GM18861 (cell line): ENCODE results near the gene UBC.
"Not testable (repeated sequence)": the region's sequence is repeated elsewhere in the genome, so short reads cannot be mapped to it uniquely, and the experiment has no call there.

Experiments used
- ATAC-seq: cut with Tn5 transposase; IDR thresholded peaks from one replicate; pipeline ENCODE4 v1.9.1; 2021; ENCODE audit not compliant: unreplicated experiment

Gene UBC

DNA sequence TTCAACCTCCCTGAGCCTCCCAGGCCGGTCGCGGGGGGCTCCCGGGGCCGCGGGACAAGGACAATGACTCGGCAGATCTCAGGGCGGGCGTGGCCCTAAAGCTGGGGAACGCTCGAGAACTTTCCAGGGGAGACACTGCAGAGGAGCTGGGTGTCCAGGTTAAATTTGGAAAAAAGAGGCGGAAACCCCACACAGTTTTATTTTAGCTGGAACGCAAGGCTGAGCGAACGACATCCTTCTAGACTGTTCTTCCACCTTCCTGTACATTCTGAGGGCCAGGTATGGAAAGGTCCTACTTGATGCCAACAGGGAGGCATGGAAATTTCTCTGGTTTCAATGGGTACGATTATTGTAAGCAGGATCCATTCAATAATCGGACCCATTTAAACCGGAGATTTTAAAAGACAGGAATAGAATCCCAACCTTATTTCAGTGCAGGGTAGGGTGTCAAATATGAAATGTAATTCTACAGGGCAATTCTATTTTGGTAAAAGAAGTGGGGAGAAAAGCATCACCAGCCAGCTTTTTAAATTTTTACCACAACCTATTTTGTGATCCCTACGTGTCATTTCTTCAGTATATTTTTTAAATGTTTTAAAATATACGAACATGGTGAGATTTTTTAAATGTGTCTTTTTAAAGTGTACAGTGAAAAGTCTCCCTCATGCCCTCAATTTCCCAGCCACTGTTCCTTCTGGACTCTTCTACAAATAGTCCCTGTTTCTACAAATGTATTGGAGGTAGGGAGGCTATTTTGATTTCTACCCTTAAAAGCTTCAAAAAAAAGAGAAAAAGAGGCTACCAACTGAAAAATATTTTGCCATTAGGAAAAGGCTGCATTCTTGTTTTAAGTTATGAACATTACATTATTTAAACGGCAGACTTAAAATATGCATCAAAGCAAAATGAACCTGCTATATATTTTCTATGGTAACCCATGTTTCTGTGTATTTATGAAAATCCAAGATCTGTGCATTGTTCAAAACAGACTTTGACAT lies 1.1 kb upstream of the UBC start:
- ATAC-seq, result peak; percentile 1

DNA sequence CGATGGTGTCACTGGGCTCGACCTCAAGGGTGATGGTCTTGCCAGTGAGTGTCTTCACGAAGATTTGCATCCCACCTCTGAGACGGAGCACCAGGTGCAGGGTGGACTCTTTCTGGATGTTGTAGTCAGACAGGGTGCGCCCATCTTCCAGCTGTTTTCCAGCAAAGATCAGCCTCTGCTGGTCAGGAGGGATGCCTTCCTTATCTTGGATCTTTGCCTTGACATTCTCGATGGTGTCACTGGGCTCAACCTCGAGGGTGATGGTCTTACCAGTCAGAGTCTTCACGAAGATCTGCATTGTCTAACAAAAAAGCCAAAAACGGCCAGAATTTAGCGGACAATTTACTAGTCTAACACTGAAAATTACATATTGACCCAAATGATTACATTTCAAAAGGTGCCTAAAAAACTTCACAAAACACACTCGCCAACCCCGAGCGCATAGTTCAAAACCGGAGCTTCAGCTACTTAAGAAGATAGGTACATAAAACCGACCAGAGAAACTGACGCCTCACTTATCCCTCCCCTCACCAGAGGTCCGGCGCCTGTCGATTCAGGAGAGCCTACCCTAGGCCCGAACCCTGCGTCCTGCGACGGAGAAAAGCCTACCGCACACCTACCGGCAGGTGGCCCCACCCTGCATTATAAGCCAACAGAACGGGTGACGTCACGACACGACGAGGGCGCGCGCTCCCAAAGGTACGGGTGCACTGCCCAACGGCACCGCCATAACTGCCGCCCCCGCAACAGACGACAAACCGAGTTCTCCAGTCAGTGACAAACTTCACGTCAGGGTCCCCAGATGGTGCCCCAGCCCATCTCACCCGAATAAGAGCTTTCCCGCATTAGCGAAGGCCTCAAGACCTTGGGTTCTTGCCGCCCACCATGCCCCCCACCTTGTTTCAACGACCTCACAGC lies 717 bp downstream of the UBC start:
- ATAC-seq, result no peak

DNA sequence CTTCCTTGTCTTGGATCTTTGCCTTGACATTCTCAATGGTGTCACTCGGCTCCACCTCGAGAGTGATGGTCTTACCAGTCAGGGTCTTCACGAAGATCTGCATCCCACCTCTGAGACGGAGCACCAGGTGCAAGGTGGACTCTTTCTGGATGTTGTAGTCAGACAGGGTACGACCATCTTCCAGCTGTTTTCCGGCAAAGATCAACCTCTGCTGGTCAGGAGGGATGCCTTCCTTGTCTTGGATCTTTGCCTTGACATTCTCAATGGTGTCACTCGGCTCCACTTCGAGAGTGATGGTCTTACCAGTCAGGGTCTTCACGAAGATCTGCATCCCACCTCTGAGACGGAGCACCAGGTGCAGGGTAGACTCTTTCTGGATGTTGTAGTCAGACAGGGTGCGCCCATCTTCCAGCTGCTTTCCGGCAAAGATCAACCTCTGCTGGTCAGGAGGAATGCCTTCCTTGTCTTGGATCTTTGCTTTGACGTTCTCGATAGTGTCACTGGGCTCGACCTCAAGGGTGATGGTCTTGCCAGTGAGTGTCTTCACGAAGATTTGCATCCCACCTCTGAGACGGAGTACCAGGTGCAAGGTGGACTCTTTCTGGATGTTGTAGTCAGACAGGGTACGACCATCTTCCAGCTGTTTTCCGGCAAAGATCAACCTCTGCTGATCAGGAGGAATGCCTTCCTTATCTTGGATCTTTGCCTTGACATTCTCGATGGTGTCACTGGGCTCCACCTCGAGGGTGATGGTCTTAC lies 1.7 kb downstream of the UBC start:
- ATAC-seq, result not testable (repeated sequence)

DNA sequence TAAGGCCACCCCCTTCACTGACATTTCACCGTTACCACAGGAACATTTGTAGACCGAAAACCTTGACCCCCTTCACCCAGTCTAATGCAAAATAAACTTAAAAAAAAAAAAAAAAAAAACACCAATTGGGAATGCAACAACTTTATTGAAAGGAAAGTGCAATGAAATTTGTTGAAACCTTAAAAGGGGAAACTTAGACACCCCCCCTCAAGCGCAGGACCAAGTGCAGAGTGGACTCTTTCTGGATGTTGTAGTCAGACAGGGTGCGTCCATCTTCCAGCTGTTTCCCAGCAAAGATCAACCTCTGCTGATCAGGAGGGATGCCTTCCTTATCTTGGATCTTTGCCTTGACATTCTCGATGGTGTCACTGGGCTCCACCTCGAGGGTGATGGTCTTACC lies 2.9 kb downstream of the UBC start:
- ATAC-seq, result not testable (repeated sequence)

DNA sequence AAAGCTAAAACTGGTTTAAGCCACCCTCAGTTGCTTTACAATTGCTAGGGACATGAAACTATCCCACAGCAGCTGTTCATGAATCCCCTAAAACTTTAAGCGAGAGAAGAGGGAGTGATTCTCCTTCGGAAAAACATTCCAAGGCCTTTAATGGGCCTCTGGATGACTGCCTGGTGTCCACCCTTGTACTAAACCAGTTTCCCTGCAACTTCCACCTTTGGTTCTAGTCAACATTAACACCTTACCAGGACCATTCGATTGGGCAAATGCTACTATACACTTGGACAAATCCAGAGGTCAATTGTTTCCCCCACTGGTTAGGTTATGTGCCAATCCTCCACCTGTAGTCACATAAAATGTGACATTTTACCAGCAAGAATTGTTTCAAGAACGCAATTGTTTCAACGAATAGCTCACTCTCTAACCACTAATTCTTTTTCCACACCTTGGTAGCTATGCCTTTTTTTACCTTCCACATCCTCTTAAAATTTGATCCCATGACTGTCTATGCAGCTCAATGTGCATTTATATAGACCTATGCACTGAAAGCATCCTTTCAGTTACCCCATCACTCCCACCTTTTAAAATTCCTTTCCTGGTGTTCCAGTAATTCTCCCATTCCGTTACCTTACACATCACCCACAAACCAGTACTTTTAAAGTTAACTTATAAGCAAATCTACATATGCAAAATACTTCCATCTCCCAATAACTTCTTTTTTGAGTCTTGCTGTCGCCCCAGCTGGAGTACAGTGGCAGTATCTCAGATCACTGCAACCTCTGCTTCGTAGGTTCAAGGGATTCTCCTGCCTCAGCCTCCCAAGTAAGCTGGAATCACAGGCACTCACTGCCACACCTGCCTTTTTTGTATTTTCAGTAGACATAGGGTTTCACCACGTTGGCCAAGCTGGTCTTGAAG lies 3.6 kb downstream of the UBC start:
- ATAC-seq, result no peak

DNA sequence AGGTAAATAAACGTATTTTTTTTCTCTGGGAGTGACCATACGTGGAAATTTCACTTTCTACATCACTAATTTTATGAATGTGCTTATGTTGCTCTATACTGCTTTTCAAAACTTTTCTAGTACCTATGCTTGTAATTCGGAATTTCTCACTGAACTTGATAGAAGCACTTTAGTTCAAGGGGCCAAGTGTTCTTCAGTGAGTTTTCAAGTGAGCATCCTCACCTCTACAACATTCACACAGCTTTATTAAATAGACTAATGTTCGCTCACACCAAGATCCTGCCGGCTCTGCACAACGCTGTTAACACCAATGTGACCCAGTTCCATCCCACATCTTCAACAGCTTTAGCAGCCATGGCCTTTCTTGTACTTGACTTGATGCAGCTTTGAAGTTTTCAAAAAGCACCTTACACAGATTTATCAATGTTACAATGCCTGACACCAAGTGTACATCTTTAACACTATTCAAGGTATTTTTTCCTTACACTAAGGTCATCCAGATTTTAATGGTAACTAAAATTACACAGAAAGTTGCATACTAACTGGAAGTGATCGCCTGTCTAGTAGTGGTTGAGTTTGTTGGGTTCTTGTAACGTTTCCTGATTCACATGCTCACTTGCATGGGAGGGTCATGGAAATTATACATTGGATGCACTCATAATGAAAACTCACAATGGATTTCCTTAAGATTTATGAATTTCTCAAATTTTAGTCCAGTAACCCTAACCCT lies 4.5 kb downstream of the UBC start:
- ATAC-seq, result no peak

DNA sequence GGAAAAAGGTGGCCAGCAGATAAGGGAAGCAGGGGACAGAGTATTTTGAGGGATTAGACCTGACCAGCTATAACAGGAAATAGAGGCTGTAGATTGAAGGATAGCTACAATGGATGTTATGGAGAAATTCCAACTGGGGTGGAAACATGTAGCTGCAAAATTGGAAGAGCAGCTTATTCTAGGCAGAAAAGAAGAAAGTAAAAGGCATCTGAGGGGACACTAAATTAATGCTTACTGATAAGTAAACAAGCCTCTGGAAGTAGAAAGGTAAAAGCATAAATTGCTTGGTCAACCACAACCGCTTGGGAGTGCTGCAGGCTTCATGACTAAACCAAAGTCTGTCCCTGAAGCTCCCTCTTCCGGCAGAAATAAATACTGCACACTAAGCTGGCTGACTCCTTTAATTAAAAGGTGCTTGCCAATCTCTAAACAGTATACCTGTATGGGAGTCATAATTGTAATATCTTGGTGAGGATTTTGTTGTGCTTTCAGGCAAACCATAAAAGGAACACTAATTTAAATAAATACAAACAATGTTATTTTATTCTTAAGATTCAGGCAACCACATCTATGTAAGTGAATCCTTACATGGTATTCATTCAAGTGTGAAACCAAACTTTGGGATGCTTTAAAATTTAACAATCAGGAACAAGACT lies 7.7 kb downstream of the UBC start:
- ATAC-seq, result peak; percentile 46

DNA sequence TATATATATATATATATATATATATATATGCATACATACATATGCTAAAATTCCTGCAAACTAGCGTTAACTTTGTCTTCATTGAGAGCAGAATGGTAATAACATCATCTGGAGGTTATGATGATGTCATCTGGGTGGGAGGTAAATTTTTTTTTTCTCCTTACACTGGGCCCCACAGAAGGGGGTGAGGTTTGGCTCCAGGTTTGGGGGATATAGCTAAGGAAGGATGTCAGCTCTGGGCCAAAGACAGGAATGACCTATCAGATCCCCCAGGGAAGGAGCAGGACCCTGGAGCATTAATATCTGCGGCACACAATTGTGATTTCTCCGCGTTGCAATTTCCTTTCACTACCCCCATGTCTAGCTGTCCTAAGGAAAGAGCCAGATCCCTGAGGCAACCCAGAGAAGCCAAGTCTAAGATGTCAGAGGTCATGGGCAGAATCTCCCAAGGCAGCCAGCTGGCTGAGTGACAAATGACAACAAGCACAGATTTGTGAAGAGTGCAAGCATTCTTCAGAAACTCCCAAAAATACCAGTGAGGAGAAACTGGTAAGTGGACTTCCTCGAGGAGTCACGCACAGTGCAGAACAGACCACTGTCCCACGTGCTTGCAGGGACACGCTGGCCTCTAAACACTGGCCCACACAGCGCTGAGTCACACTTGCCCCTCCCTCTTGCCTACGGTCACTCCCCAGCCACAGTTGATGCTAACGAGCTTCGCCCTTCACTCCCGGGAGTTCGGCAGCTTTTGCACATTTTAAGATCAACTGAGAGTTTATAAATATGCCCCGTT lies 9.9 kb downstream of the UBC start:
- ATAC-seq, result no peak

DNA sequence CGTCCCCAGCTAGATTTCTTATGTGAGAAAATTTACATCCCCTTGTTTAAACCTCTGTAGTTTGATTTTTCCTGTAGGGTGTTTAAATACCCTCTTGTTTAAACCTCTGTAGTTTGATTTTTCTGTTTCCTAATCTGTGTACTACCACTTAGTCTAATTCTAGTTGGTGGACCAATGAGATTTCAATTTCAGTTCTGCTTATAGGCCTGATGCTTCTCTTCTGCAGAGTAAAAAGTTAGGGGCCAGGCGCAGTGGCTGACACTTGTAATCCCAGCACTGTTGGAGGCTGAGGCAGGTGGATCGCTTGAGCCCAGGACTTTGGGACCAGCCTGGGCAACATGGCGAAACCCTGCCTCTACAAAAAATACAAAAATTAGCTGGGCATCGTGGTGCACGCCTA lies 11.5 kb downstream of the UBC start:
- ATAC-seq, result no peak

DNA sequence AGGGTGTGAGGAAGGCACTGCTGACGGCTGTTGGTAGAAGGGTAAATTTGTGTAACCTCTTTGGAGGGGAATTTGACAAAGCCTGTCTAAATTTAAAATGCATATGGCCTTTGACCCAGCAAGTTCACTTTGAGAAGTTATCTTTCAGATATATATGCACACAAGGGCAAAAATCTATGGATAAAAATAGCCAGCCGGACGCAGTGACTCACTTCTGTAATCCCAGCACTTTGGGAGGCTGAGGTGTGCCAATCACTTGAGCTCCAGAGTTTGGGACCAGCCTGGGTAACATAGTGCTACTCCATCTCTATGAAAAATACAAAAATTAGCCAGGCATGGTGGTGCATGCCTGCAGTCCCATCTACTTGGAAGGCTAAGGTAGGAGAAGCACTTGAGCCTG lies 13.4 kb downstream of the UBC start:
- ATAC-seq, result no peak

DNA sequence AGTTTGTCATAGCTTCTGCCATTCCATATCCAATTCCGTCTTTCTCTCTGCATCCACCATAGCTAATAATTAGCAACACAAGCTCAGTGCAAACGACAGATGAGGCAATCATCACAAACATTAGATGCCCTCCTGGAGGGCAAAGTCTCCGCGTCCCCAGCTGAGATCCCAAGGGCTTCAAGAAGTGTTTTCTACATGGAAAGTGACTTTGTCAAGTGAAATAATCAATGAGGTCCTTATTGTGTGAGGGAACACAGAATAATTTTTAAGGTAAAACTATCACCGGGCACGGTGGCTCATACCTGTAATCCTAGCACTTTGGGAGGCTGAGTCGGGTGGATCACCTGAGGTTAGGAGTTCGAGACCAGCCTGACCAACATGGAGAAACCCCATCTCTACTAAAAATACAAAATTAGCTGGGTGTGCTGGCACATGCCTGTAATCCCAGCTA lies 14.1 kb downstream of the UBC start:
- ATAC-seq, result not testable (repeated sequence)

DNA sequence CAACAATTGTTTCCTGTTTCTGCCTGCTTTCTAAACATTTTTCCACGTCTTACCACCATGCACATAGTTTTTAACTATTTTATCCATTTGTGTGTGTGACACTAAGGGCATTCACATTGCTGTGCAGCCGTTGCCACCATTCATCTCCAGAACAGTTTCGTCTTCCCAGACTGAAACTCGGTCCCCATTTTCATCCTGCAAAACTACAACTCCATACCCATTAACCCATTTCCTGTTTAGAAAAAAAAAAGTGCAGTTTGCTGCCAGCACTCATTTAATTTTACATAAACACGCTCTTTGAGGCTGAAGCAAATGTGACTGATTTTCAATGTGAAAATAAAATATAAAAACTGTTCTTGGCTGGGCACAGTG lies 15.5 kb downstream of the UBC start:
- ATAC-seq, result no peak

DNA sequence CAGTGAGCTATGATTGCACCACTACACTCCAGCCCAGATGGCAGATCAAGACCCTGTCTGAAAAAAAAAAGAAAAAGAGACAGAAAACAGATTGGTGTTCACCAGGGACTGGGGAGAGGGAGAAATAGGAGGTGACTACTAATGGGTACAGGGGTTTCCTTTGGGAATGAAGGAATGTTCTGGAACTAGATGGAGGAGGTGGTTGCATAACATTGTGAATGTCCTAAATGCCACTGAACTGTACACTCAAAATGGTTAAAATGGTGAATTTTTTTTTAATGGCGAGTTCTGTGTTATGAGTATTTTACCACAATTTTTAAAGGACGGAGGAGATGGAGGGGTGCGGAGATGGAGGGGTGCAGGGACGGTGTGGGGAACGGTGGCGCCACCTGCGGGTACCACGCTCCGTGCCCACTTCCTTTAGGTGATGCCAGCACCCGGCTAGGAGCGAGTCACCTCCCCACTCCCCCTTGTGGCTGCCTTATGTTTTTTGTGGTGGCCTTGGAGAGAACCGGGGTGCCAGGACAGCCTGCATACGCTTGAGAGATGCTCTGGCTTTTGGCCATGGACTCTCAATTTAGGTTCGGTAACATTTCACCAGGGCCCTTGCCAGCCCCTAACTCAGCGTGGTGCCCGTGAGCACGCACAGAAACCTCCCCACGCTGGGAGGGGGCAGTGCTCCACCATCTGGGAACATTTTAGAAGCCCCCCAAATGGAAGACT lies 16.1 kb downstream of the UBC start:
- ATAC-seq, result peak; percentile 41

DNA sequence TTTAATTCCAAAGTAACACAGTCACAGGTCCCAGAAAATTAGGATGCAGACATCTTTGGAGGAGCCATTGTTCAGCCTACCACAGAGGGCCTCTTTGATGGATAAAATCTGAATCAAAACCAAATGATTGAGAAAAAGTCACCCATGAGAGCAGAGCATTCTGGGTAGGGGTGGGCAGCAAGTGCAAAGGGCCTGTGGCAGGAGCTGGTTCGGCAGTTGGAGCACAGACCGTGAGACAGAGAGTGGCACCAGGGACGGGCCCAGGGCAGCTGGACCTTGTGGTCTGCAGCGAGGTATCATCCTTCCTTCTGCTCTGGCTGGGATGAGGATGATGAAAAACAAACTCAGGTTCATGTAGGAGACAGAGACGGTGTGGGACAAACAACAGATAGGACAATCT lies 18.0 kb downstream of the UBC start:
- ATAC-seq, result no peak

DNA sequence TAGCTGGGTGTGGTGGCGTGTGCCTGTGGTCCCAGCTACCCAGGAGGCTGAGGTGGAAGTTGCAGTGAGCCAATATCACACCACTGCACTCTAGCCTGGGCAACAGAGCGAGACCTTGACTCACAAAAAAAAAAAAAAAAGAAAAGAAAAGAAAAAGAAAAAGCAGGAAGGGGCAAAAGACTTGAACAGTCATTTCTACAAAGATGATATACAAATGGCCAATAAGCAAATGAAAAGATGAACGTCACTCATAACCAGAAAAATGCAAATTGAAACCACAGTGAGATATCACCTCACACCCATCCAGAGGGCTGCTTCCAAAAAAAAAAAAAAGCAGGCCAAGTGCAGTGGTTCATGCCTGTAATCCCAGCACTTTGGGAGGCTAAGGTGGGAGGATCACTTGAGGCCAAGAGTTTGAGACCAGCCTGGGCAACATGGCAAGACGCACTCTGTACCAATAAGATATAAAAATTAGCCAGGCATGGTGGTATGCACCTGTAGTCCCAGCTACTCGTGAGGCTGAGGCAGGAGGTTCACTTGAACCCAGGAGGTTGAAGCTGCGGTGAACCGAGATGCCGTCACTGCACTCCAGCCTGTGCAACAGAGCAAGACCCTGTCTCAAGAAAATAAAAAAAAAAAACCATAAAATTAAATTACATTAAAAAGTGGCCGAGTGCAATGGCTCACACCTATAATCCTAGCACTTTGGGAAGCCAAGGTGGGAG lies 20.5 kb downstream of the UBC start:
- no peak for ATAC-seq

DNA sequence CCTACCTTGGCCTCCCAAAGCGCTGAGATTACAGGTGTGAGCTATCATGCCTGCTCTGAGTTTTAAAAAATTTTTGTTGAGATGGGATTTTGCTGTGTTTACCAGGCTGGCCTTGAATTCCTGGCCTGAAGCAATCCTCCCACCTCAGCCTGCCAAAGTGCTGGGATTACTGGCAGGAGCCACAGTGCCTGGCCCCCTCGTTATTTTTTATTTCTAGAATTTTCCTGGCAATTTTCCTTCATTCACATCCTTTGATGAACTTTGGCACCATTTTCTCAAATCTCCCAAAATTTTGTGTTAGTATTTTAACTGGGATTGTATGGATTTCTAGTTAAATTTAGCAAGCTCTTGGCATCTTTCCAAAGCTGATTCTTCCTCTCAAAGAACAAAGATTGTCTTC lies 26.2 kb downstream of the UBC start:
- no peak for ATAC-seq

DNA sequence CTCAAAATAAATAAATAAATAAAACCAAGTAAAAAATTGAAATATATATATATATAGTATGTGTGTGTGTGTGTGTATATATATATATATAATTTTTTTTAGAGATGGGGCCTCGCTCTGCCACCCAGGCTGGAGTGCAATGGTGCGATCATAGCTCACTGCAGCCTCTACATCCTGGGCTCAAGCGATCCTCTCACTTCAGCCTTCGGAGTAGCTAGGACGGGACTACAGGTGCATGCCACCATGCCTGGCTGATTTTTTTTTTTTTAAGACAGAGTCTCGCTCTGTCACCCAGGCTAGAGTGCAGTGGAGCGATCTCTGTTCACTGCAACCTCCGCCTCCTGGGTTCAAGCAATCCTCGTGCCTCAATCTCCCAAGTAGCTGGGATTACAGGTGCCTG lies 26.7 kb downstream of the UBC start:
- not testable (repeated sequence) for ATAC-seq
